GM21526 (cell line): ENCODE measurements around the gene THRA.

Source experiments
- ATAC-seq: cut with Tn5 transposase; IDR thresholded peaks from one replicate; pipeline ENCODE4 v1.9.1; 2021; ENCODE audit warnings: moderate library complexity; ENCODE audit not compliant: unreplicated experiment, low FRiP score

Gene THRA

GRCh38 chr17:40025991-40026815, 36.6 kb upstream of the THRA start:
- ATAC-seq = no peak

DNA sequence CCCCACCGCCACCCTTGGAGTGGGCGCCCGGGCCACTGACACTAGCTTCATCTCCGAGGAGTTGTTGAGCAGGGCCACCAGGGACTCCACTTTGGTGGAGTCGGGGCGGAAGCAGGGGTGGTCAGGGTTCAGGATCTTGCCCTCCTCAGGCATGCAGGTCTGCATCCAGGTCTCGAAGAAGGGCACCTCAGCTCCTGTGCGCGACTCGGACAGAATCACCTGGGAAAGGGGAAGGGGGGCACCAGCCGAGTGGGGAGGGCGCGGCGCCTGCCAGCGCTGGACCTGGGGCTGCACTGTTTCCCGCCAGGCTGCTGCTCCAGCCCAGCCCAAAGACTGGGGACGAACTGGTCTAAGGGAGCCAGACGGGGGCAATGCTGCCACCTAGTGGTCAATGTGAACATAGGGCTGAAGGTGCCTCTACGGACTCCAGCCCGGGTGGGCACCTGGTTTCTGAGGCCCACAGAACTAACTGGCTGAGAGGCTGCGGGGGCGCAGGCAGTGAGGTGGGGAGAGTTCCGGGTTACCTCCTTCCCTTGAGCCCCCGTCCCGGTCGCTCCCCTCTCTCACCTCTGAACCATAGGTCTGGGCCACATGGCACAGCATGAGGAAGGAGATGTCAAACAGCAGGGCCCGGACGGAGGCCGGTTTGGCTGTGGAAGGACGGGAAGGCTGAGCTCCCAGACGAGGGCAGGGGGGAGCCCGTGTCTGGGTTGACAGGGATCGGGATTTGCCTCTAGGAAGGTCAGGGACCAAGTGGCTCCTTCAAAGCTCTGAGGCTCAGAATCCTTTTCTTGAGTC, 35.8 kb upstream of the THRA start:
- no peak for ATAC-seq

- no peak for ATAC-seq
Measured at GRCh38 chr17:40027614-40028012, 35.2 kb upstream of the THRA start.

- ATAC-seq = no peak
Measured at GRCh38 chr17:40028595-40028994, 34.2 kb upstream of the THRA start.

GRCh38 chr17:40031706-40032105, 31.1 kb upstream of the THRA start:
- no peak for ATAC-seq

GRCh38 chr17:40032322-40033320, 30.1 kb upstream of the THRA start:
- no peak for ATAC-seq

DNA sequence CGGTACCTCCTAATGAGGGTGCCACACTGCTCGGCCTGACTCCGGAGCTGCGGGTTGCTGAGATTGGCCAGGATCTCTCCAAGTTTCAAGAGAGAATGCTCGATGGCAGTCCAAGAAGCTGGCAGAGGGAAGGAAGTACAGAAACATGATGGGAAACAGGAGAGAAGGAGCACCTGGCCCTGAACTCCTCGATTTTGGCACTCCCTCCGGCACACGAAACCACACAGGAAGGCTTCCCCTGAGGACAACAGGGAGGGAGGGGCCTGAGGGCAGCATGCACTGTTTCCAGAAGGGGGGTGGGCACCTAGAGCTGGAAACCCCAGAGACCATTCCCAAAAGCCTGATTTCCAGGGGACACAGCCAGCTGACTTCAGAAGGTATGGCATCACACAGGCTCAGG, 29.4 kb upstream of the THRA start:
- ATAC-seq = no peak

- ATAC-seq = no peak
Measured at GRCh38 chr17:40034426-40035161, 28.2 kb upstream of the THRA start.

DNA sequence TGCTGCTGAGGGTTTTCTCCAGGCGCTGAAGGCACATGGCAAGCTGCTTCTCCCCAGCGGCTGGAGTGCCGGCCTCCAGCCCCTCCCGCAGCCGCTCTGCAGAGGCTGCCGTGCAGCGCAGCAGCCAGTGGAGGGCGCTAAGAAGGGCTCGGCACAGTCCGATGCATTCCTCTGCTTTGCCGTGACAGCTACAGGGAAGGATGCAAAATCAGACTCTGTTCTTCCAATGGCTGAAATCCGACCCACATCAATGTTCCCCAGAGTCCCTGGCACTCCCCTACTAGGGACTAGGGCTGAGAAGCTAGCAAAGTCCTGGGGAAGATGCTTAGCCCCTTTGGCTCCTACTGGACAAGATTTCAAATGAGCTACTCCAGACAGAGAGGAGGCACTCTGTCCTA, 27.6 kb upstream of the THRA start:
- ATAC-seq = no peak

- no peak for ATAC-seq
Measured at GRCh38 chr17:40038882-40039513, 23.8 kb upstream of the THRA start.

GRCh38 chr17:40041196-40041595, 21.6 kb upstream of the THRA start:
- ATAC-seq = no peak

DNA sequence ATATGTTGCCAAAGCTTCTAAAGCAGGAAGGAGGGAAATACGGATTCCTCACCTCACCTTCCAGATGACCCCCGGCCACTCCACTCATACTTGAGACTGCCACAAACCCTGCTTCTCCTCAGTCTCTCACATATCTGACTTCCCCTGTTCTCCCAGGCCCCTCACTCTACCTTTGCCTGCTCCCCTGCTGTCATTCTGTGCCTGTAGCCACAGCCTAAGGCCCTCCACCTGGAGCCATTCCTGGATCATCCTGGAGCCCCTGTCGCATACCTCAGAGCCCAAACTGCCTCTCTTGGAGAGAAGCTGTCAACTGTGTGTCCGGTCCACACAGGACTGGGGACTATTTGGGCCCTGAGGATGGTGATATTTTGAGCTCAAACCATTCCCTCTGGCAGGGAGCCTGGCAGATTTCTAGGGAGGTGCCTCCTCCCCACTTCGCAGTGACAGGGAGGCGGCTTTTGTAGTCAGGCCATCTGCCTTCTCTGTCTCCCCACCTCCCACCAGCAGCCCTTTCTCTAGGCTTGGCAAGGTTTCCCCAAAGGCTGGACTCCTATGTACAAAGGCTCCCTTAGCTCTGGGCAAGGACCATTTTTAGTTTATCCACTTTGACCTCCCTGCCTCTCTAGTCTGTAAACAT, 6.3 kb upstream of the THRA start:
- ATAC-seq = no peak

- ATAC-seq = no peak
Measured at GRCh38 chr17:40058186-40058784, 4.5 kb upstream of the THRA start.

GRCh38 chr17:40058865-40059264, 3.9 kb upstream of the THRA start:
- ATAC-seq = no peak

GRCh38 chr17:40059729-40060475, 2.9 kb upstream of the THRA start:
- no peak for ATAC-seq

DNA sequence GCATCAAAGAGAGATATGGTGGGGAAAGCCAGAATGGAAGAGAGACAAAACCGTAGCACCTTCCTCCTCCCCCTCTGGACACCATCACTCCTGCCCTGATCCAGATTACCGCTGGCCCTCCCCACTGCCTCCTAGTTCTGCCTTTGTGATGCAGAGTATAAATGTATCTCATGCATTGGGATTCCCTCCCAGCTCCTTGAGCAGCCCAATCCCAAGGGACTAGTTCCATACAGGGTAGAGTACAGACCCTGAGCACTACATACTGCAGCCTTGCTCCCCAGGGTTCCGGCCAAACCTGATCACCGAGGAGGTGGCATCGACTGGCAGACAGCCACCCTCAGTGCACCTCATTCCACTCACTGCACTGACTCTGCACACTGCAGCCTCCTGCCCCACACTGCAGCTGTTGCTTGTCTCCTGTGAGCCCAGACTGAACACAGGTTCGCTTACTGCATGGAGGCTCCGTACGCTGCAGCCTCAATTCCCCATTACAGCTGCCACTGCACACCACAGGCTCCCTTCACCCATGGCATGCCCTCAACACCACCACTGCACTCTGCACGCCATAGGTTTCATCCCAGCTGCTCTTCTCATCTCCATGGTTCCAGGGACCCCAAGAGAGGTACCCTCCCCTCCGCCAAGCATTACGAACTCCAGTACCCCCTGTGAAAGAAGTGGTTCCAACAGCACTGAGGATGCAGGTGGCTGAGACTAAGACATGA, 1.7 kb upstream of the THRA start:
- no peak for ATAC-seq

DNA sequence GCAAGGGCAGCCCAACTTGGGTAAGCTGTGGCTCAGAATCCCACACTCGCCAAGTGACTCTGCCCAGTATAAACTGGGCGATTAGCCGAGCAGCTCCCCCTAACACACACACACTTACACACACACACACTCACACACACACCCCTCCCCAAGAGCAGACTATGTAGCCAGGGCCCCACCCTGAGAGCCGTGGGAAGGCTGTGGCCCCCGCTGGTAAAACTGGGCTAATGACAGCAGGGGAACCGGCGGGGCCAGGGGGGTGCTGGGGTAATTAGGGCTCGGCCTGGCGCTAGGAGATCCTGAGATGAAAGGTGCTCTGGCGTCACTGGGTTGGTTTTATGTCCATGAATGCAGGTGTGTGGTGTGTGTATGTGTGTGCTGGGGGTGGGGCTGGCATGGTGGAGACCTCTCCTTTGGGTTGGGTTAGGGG, 1.1 kb upstream of the THRA start:
- ATAC-seq = no peak
